ENCODE results near the gene GDI1.

GDI1 gene

DNA sequence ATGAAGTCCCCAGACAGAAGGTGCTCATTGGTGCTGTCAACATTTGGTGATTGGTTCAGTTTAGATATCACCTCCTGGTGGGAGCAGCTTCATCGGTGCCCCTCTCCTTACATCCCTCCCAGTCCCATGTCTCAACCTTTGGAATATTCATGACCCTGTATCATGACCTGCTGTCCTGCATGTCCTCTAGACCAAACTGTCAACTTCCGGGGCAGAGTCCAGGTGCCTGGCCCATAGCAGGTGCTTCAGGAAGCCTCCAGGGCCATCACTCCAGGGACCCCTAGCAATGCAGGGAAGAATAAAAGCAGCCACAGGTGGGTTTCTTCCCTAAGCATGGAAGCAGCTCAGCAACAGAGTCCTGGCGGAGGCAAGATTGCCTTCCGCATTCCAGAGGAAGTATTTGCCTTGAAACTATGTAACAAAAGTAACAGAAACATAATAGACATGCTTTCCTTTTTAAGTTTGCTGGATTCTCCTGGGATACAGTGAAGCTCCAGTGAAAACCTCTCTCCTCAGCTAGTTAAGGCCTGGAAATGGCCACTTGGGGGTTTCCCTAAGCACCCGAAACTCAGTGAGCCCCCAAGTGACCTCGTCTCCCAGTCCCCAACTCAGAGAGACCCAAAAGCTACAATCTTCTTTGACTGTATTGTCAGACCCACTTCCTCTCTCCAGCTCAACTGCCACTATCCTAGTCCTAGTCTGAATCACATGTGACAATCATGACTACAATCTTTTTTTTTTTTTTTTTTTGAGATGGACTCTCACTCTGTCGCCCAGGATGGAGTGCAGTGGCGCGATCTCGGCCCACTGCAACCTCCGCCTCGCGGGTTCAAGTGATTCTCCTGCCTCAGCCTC is 9.8 kb upstream of the GDI1 start:
- TF ChIP-seq, protein P1, sequence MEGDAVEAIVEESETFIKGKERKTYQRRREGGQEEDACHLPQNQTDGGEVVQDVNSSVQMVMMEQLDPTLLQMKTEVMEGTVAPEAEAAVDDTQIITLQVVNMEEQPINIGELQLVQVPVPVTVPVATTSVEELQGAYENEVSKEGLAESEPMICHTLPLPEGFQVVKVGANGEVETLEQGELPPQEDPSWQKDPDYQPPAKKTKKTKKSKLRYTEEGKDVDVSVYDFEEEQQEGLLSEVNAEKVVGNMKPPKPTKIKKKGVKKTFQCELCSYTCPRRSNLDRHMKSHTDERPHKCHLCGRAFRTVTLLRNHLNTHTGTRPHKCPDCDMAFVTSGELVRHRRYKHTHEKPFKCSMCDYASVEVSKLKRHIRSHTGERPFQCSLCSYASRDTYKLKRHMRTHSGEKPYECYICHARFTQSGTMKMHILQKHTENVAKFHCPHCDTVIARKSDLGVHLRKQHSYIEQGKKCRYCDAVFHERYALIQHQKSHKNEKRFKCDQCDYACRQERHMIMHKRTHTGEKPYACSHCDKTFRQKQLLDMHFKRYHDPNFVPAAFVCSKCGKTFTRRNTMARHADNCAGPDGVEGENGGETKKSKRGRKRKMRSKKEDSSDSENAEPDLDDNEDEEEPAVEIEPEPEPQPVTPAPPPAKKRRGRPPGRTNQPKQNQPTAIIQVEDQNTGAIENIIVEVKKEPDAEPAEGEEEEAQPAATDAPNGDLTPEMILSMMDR (IDR thresholded peaks at IDR 0.05; ENCODE audit: control extremely low read depth, extremely low read depth, low read depth, missing control alignments): no peak
- ChIA-PET CTCF (interaction anchor here (1.0 to 2.7 kb wide), 2 partner anchors 12 to 100 kb away, joined by 4 to 7 read pairs; no protein-coding TSS in a partner anchor), POLR2A (no interaction called here)
- no peak for DNase-seq (ENCODE audit: extremely low spot score)

- POLR2A ChIA-PET: no interaction called here
- peak; percentile 91 for DNase-seq (ENCODE audit: extremely low spot score)
- TF ChIP-seq, protein P1 (IDR thresholded peaks at IDR 0.05; ENCODE audit: control extremely low read depth, extremely low read depth, low read depth, missing control alignments): peak; percentile 27
- CTCF ChIA-PET: interaction anchor here (1.0 to 2.7 kb wide), 3 partner anchors 10 to 99 kb away, joined by 3 to 7 read pairs (median 4); partner anchors contain the start of gene TAFAZZIN
These were observed 8.5 kb upstream of the GDI1 start, which contains the start of gene ATP6AP1 for GRCh38 chrX:154428176-154429171. Gene ATP6AP1, plus strand, starts transcription at chrX:154428677. Its CDS starts 16 bp downstream, at chrX:154428693.

GRCh38 chrX:154429711-154430110 is 7.2 kb upstream of the GDI1 start:
- no peak for DNase-seq (ENCODE audit: extremely low spot score)
- TF ChIP-seq, protein P1 (IDR thresholded peaks at IDR 0.05; ENCODE audit: control extremely low read depth, extremely low read depth, low read depth, missing control alignments): no peak
- ChIA-PET POLR2A (no interaction called here), CTCF (interaction anchor here (2.7 kb wide), 1 partner anchor 9 kb away, joined by 7 read pairs; no protein-coding TSS in a partner anchor)

GRCh38 chrX:154430479-154430878 is 6.5 kb upstream of the GDI1 start:
- ChIA-PET POLR2A (no interaction called here), CTCF (no interaction called here)

GRCh38 chrX:154430916-154431315 is 6.0 kb upstream of the GDI1 start:
- no peak for DNase-seq (ENCODE audit: extremely low spot score)
- TF ChIP-seq, protein P1 (IDR thresholded peaks at IDR 0.05; ENCODE audit: control extremely low read depth, extremely low read depth, low read depth, missing control alignments): no peak
- POLR2A ChIA-PET: no interaction called here
- CTCF ChIA-PET: no interaction called here

More at GRCh38 chrX:154430479-154430878, 6.5 kb upstream of the GDI1 start:
- no peak for DNase-seq (ENCODE audit: extremely low spot score)
- TF ChIP-seq, protein P1 (IDR thresholded peaks at IDR 0.05; ENCODE audit: control extremely low read depth, extremely low read depth, low read depth, missing control alignments): no peak

DNA sequence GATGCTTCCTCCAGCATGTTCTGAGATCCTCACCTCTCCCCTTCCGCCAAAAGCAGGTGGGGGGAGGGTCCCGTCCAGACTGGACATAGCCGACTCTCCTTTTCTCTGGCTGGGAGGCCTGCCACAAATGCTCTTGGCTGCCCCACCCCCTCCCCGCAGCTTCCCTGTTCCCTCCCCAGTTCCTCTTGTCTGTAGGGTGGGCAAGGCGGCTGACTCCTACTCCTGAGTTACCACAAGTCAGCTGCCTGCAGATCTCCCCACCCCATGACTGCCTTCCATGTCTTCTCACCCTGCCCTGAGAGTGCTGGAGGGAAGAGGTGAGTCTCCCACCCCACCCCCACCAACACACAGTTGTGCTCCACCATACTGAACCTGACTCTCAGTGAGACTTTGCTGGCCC is 5.6 kb upstream of the GDI1 start:
- POLR2A ChIA-PET: no interaction called here
- DNase-seq (ENCODE audit: extremely low spot score): no peak
- CTCF ChIA-PET: no interaction called here
- TF ChIP-seq, protein P1 (IDR thresholded peaks at IDR 0.05; ENCODE audit: control extremely low read depth, extremely low read depth, low read depth, missing control alignments): no peak

Data from GM10248 (cell line).